Gastrocnemius medialis (tissue), 4 donors: ENCODE data around the gene NKD1.

Source experiments
- CTCF ChIP-seq, 5 experiments: fragments of 450-650 bp in 3 of 5; fragments of 200-600 bp in 2 of 5; sonication (generic) in 2 of 5; IDR thresholded peaks in 4 of 5; conservative IDR thresholded peaks in 1 of 5; 1 replicate in 4 of 5; 2 replicates in 1 of 5; pipeline ENCODE4 v1.5.1; 2016 to 2019; ENCODE audit warnings: antibody characterized with exemption in 5 of 5, mild to moderate bottlenecking in 3 of 5, moderate library complexity in 3 of 5
- POLR2A ChIP-seq, 2 donors: fragments of 450-650 bp; IDR thresholded peaks; one replicate each; pipeline ENCODE4 v1.6.1; 2017; ENCODE audit warnings: antibody characterized with exemption in 2 of 2, mild to moderate bottlenecking in 2 of 2, moderate library complexity in 2 of 2

DNA sequence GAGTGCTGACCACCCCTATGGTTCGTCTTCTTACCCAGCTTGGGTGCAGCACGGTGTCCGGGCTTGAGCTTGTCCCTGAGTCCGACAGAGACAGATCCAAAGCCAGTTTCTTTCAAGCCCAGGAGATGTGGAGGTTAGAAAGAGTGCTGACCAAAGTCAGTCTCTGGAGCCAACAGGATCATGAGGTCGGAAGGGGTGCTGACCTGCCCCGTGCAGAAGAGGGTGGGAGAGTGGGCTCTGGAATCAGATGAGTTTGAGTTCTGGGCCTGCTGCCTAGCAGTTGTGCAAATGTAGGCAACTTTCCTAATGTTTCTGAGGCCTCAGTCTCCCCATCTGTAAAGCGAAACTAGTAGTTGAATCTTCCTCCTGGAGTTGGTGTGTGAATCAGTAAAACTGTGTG lies 24.5 kb downstream of the NKD1 start:
- no peak for TF ChIP-seq POLR2A (IDR thresholded peaks at IDR 0.05)
- TF ChIP-seq CTCF (IDR thresholded peaks at IDR 0.05 in 4 of 5, conservative IDR thresholded peaks at IDR 0.05 in 1 of 5), result no peak
